ENCODE results near the gene CEP128.

GRCh38 chr14:80699861-80700260 lies 241.7 kb downstream of the CEP128 start:
- TF ChIP-seq CTCF (conservative IDR thresholded peaks at IDR 0.05; ENCODE audit: low read depth, low read length) (no peak), EZH2 (IDR thresholded peaks at IDR 0.05; ENCODE audit: borderline replicate concordance, low read depth, low read length, poor library complexity, severe bottlenecking) (no peak)

All from A673 (cell line).